HepG2 (cell line): ENCODE results near the gene SLC19A1. TPM values are rescaled to one million over a fixed set of nuclear protein-coding genes. Genes with fewer than 3 reads are reported as not detected.
A peak's percentile ranks its signal among the peaks of the same experiment; 100 is the strongest.

Source experiments
- ATAC-seq: fragments of 200-7000 bp; cut with Tn5 transposase; 3 replicates; pipeline ENCODE4 v1.9.1; 2020; ENCODE audit warnings: mild to moderate bottlenecking, moderate library complexity
- BruUV-seq: library from RNA; stranded (reverse); fragments of 400-500 nt; replicated peaks from 2 replicates; lab custom pipeline; 2021; lab: Mats Ljungman, UMichigan
- CTCF ChIA-PET: fragments of 300-600 bp; formaldehyde crosslinking; extraction: SDS; loops from one replicate; lab custom pipeline; 2021; ENCODE audit warnings: low total read pairs, inconsistent platforms, low intra/inter-chr PET ratio; lab: Yijun Ruan, JAX
- POLR2A ChIA-PET: fragments of 350-600 bp; sonication (Branson Sonifier 250); formaldehyde crosslinking; loops from one replicate; lab custom pipeline; 2020; ENCODE audit warnings: antibody characterized with exemption, inconsistent platforms; lab: Yijun Ruan, JAX
- DNase-seq: peaks from one replicate; pipeline ENCODE4 v3.0.0-alpha.2; 2015; ENCODE audit warnings: low spot score
- FAIRE-seq: peaks from 3 replicates; lab custom pipeline; 2011; peaks lifted over from hg19 to GRCh38; lab: Jason Lieb, UNC
- H2AFZ ChIP-seq: one replicate; pipeline ENCODE4 v1.6.1; 2011; ENCODE audit warnings: low read length, inconsistent platforms
- H3K27ac ChIP-seq: fragments of 300-600 bp; 3 replicates; pipeline ENCODE4 v1.8.0; 2011; ENCODE audit warnings: mixed run types, mild to moderate bottlenecking, mixed read lengths, low read length, inconsistent platforms; ENCODE audit not compliant: insufficient read depth; ENCODE audit errors: extremely low read length
- H3K27me3 ChIP-seq, 2 experiments: fragments of 200-600 bp in 1 of 2; 2 replicates in 1 of 2; 3 replicates in 1 of 2; pipeline versions ENCODE4 v1.6.0 to v1.8.0; 2011; ENCODE audit warnings: low read length in 2 of 2, mild to moderate bottlenecking in 2 of 2, moderate library complexity in 2 of 2, inconsistent platforms in 1 of 2; ENCODE audit not compliant: insufficient read depth in 2 of 2, control insufficient read depth in 1 of 2
- H3K36me3 ChIP-seq, 2 experiments: fragments of 200-600 bp in 1 of 2; replicated peaks in 1 of 2; 2 replicates in 1 of 2; 3 replicates in 1 of 2; pipeline versions ENCODE4 v1.5.1 to v1.8.0; 2011; ENCODE audit warnings: low read length in 2 of 2, inconsistent platforms in 1 of 2; ENCODE audit not compliant: insufficient read depth in 2 of 2, control insufficient read depth in 1 of 2
- H3K4me1 ChIP-seq: 2 replicates; pipeline ENCODE4 v1.5.1; 2012; ENCODE audit warnings: low read length, inconsistent platforms; ENCODE audit not compliant: insufficient read depth
- H3K4me2 ChIP-seq: 2 replicates; pipeline ENCODE4 v1.6.0; 2011; ENCODE audit warnings: low read depth, low read length, inconsistent platforms
- H3K4me3 ChIP-seq, 3 experiments: fragments of 200-600 bp in 1 of 3; sonication (generic), shearing (Covaris generic) in 1 of 3; replicated peaks in 1 of 3; 2 replicates each; pipeline ENCODE4 v1.5.1; 2011 to 2016; ENCODE audit warnings: low read length in 3 of 3, inconsistent platforms in 2 of 3, low read depth in 2 of 3, mild to moderate bottlenecking in 2 of 3, control low read depth in 1 of 3, mixed read lengths in 1 of 3; ENCODE audit not compliant: insufficient read depth in 1 of 3
- H3K79me2 ChIP-seq: one replicate; pipeline ENCODE4 v1.6.1; 2011; ENCODE audit warnings: low read length, inconsistent platforms; ENCODE audit not compliant: insufficient read depth
- H3K9ac ChIP-seq: 2 replicates; pipeline ENCODE4 v1.6.0; 2011; ENCODE audit warnings: mild to moderate bottlenecking, low read depth, low read length, inconsistent platforms; ENCODE audit not compliant: insufficient read depth
- H3K9me3 ChIP-seq: 2 replicates; pipeline ENCODE4 v1.5.1; 2012; ENCODE audit warnings: mild to moderate bottlenecking, low read length
- H4K20me1 ChIP-seq: 2 replicates; pipeline ENCODE4 v1.6.0; 2011; ENCODE audit warnings: inconsistent platforms, mild to moderate bottlenecking, low read length, moderate library complexity; ENCODE audit not compliant: insufficient read depth
- AGO2 ChIP-seq: fragments of 200-400 bp; formaldehyde crosslinking; optimal IDR thresholded peaks from 2 replicates; pipeline ENCODE3; 2017; ENCODE audit warnings: mild to moderate bottlenecking, low read depth, low read length, moderate library complexity
- ATF7 ChIP-seq, 2 experiments: fragments of 450-650 bp in 1 of 2; sonication (generic) in 1 of 2; formaldehyde crosslinking in 1 of 2; IDR thresholded peaks; 2 replicates each; pipeline versions ENCODE4 v1.4.0 to v1.6.1; 2016 to 2020; ENCODE audit warnings: antibody characterized with exemption in 1 of 2, mild to moderate bottlenecking in 1 of 2, missing genetic modification reagents in 1 of 2
- GTF3A ChIP-seq: sonication (generic); formaldehyde crosslinking; conservative IDR thresholded peaks from 2 replicates; pipeline ENCODE4 v1.4.0; 2020; ENCODE audit warnings: mild to moderate bottlenecking, missing genetic modification reagents
- HINFP ChIP-seq: sonication (generic); formaldehyde crosslinking; IDR thresholded peaks from 2 replicates; pipeline ENCODE4 v1.4.0; 2020; ENCODE audit warnings: low read depth, mild to moderate bottlenecking, missing genetic modification reagents
- HMG20A ChIP-seq: IDR thresholded peaks from 2 replicates; pipeline ENCODE4 v1.6.1; 2016; ENCODE audit warnings: borderline replicate concordance
- SOX13 ChIP-seq, 3 experiments: fragments of 450-650 bp in 1 of 3; sonication (generic) in 1 of 3; formaldehyde crosslinking in 1 of 3; IDR thresholded peaks in 2 of 3; conservative IDR thresholded peaks in 1 of 3; 2 replicates each; pipeline versions ENCODE4 v1.5.0 to v1.6.1; 2016 to 2020; ENCODE audit warnings: antibody characterized with exemption in 1 of 3, mild to moderate bottlenecking in 1 of 3, missing compliant biosample characterization in 1 of 3, missing genetic modification reagents in 1 of 3, moderate library complexity in 1 of 3
- ZBTB49 ChIP-seq: sonication (generic); formaldehyde crosslinking; IDR thresholded peaks from 2 replicates; pipeline ENCODE4 v1.4.0; 2020; ENCODE audit warnings: missing genetic modification reagents, borderline replicate concordance
- ZNF292 ChIP-seq: sonication (generic); formaldehyde crosslinking; IDR thresholded peaks from 2 replicates; pipeline ENCODE4 v1.8.1; 2022; ENCODE audit warnings: mild to moderate bottlenecking, low read depth, missing genetic modification reagents, borderline replicate concordance
- ZNF432 ChIP-seq: sonication (generic); formaldehyde crosslinking; IDR thresholded peaks from 2 replicates; pipeline ENCODE4 v1.5.0; 2020; ENCODE audit warnings: missing genetic modification reagents, mild to moderate bottlenecking, borderline replicate concordance
- WGBS: methylation state at CpG from one replicate; pipeline ENCODE4 v1.1.6; 2017; ENCODE audit warnings: low lambda C conversion rate; 5-methylcytosine and 5-hydroxymethylcytosine counted together
- in situ Hi-C: cut with HindIII; loops from 2 replicates; pipeline ENCODE4 v1.10.0; 2017; ENCODE audit warnings: low pct_unique_long_range_greater_than_20kb; ENCODE audit not compliant: extremely low pct_ligation_motif_present
- intact Hi-C: fragments of 100-400 bp; cut with micrococcal nuclease; formaldehyde crosslinking; loops from one replicate; pipeline ENCODE4 v1.10.0; 2022; ENCODE audit not compliant: unreplicated experiment
- polyA plus RNA-seq, 8 experiments: library from polyadenylated mRNA; depleted of rRNA in 3 of 8; stranded (reverse) in 7 of 8; unstranded in 1 of 8; fragments of >200 nt; fragmentation: Illumina TruSeq in 4 of 8; extraction: Trizol in 4 of 8; gene quantifications; 2 replicates each; pipeline versions ENCODE4 v1.2.1 to v1.2.3, GENCODE V29; 2011 to 2016; ENCODE audit warnings: low read depth in 4 of 8, missing spikeins in 1 of 8, mixed read lengths in 1 of 8; ENCODE audit not compliant: insufficient read depth in 1 of 8
- total RNA-seq, 5 experiments: library from RNA; depleted of rRNA; stranded (reverse); fragments of >200 nt; fragmentation: Illumina TruSeq; extraction: Trizol; gene quantifications; 2 replicates each; pipeline ENCODE4 v1.2.3, GENCODE V29; 2016; ENCODE audit warnings: low read depth in 1 of 5

The SLC19A1 gene
- total and polyA plus RNA-seq, 2 of the 13 experiments (the other 11 are each of a cell fraction or from before 2014, with no cell fraction given), result 21.8 to 23.0 TPM

- no peaks in the 10 kb centered on the region; the same call in 1 of the 2 replicates for H3K4me1 ChIP-seq
- no peak for ATAC-seq
- no peak overlapping the region for H3K9ac ChIP-seq
- ChIA-PET CTCF (no interaction called here), POLR2A (no interaction called here)
- intact Hi-C loops (no loop called here), in situ Hi-C loops (no loop called here)
- no peaks in the 10 kb centered on the region for H3K79me2 ChIP-seq
- H3K9me3 ChIP-seq, result no peaks in the 10 kb centered on the region
- H3K27me3 ChIP-seq, result no peaks in the 10 kb centered on the region
- 92% methylated on average over 5 of the region's 21 CpGs for WGBS
- H3K4me3 ChIP-seq, result no peak overlapping the region
- no peak overlapping the region for H2AFZ ChIP-seq
- no peak for FAIRE-seq
- TF ChIP-seq ZBTB49 (CRISPR knock-in tag) (no peak), ATF7 (IDR thresholded peaks at IDR 0.05) (no peak), ATF7 (CRISPR knock-in tag; IDR thresholded peaks at IDR 0.05) (no peak), AGO2 (peak; percentile 16), ZNF292 (no peak)
- no peak for DNase-seq
- H3K36me3 ChIP-seq, result peaks cover 15 to 33% of the 10 kb centered on the region in 2 experiments
- H3K27ac ChIP-seq, result no peak overlapping the region
- BruUV-seq, result no TSS peak
- H3K4me2 ChIP-seq, result no peak overlapping the region
- H4K20me1 ChIP-seq, result no peaks in the 10 kb centered on the region
Observed at GRCh38 chr21:45493401-45494001, 48.7 kb downstream of the SLC19A1 start.

GRCh38 chr21:45492765-45493164 is 49.5 kb downstream of the SLC19A1 start:
- no peaks in the 10 kb centered on the region for H4K20me1 ChIP-seq
- ATAC-seq (no peak), DNase-seq (no peak), FAIRE-seq (no peak)
- no TSS peak for BruUV-seq
- no peaks in the 10 kb centered on the region for H3K9me3 ChIP-seq
- ChIA-PET POLR2A (interaction anchor here (2.2 kb wide), 1 partner anchor 21 kb away, joined by 8 read pairs; no protein-coding TSS in a partner anchor), CTCF (no interaction called here)
- H3K27me3 ChIP-seq, result no peaks in the 10 kb centered on the region
- H3K4me1 ChIP-seq, result no peaks in the 10 kb centered on the region; the same call in 1 of the 2 replicates
- H3K4me3 ChIP-seq, result no peak overlapping the region
- no peak overlapping the region for H3K9ac ChIP-seq
- H2AFZ ChIP-seq, result no peak overlapping the region
- 96% methylated on average over 5 of the region's 20 CpGs for WGBS
- H3K79me2 ChIP-seq, result no peaks in the 10 kb centered on the region
- TF ChIP-seq ZNF432 (CRISPR knock-in tag) (no peak), AGO2 (peak; percentile 83), HINFP (no peak), GTF3A (CRISPR knock-in tag) (no peak), SOX13 (IDR thresholded peaks at IDR 0.05) (no peak), SOX13 (CRISPR knock-in tag; conservative IDR thresholded peaks at IDR 0.05 in 1 of 2, IDR thresholded peaks at IDR 0.05 in 1 of 2) (no peak), HMG20A (CRISPR knock-in tag) (no peak)
- peaks cover 14 to 31% of the 10 kb centered on the region in 2 experiments for H3K36me3 ChIP-seq
- H3K4me2 ChIP-seq, result no peak overlapping the region
- intact Hi-C loops, result no loop called here
- H3K27ac ChIP-seq, result no peak overlapping the region
- in situ Hi-C loops, result no loop called here
